Gastroesophageal sphincter (tissue), 3 donors: Measurements from ENCODE around the gene SIPA1L2.

Experiments
- CTCF ChIP-seq, 4 experiments: fragments of 200-600 bp in 2 of 4; fragments of 450-650 bp in 2 of 4; sonication (generic) in 1 of 4; IDR thresholded peaks; one replicate each; pipeline ENCODE4 v1.5.1; 2017 to 2019; ENCODE audit warnings: antibody characterized with exemption in 4 of 4, mild to moderate bottlenecking in 2 of 4, moderate library complexity in 2 of 4
- EP300 ChIP-seq: sonication (generic); formaldehyde crosslinking; IDR thresholded peaks from one replicate; pipeline ENCODE4 v1.6.1; 2017; ENCODE audit warnings: antibody characterized with exemption, mild to moderate bottlenecking
- POLR2A ChIP-seq, 2 donors: fragments of 450-650 bp; IDR thresholded peaks; one replicate each; pipeline ENCODE4 v1.6.1; 2017; ENCODE audit warnings: antibody characterized with exemption in 2 of 2, mild to moderate bottlenecking in 2 of 2, moderate library complexity in 1 of 2
- POLR2AphosphoS5 ChIP-seq: sonication (generic); formaldehyde crosslinking; IDR thresholded peaks from one replicate; pipeline ENCODE4 v1.6.1; 2017; ENCODE audit warnings: antibody characterized with exemption

DNA sequence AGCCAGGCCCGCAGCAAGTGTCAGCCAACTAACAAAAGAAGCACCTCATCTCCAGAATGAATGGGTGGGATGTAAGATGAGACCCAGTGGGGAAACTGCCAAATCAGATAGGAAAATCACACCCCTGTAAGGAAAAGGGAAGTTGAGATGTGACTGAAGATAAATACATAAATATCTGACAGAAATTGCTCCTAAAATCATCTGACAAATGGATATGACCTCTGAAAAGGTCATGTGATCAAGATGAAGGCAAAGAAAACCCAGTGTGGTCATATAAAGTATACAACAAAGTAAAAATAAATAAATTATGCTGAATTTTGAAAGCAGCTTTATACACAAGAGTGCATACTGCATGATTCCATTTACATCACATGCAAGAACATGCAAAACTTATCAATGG lies 12.7 kb downstream of the SIPA1L2 start:
- TF ChIP-seq CTCF (IDR thresholded peaks at IDR 0.05): no peak
- no peak for TF ChIP-seq EP300
- no peak for TF ChIP-seq POLR2A (IDR thresholded peaks at IDR 0.05)
- no peak for TF ChIP-seq POLR2AphosphoS5
